ENCODE measurements around the gene ASB5.

Gene ASB5

GRCh38 chr4:176189891-176190795 lies 78.9 kb downstream of the ASB5 start:
- no peak for DNase-seq

GRCh38 chr4:176188654-176189053 lies 80.4 kb downstream of the ASB5 start:
- Mint-ChIP-seq H3K27ac (no peak overlapping the region), H3K4me3 (no peak overlapping the region)

More at GRCh38 chr4:176189891-176190795, 78.9 kb downstream of the ASB5 start:
- H3K4me3 Mint-ChIP-seq = no peak overlapping the region
- no peaks in the 10 kb centered on the region for H3K36me3 Mint-ChIP-seq
- peaks cover 10% of the 10 kb centered on the region for H3K27me3 Mint-ChIP-seq
- CTCF ChIA-PET = no interaction called here
- H3K27ac Mint-ChIP-seq = no peak overlapping the region
- peaks cover 11% of the 10 kb centered on the region for H3K4me1 Mint-ChIP-seq
- H3K9me3 Mint-ChIP-seq = no peaks in the 10 kb centered on the region

DNA sequence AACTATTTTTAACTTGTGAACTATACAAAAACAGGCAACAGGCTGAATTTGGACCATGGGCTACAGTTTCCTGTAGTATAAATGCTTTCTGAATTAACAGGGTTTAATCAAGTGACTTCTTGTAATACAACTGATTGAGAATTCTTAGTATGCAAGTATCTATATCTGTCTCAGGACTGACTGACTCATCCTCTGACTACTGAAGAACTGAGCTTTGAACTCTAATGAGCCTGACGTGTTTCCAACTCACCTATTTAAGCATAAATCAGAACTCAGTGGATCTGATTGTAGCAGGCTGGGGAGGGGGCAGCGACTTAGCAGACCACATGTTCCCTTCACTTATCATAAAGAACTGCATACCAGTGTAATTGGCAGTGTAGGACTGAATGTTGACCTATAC lies 81.4 kb downstream of the ASB5 start:
- Mint-ChIP-seq H3K27me3 (peaks cover 3% of the 10 kb centered on the region), H3K4me3 (no peak overlapping the region), H3K4me1 (no peaks in the 10 kb centered on the region), H3K9me3 (no peaks in the 10 kb centered on the region), H3K36me3 (no peaks in the 10 kb centered on the region), H3K27ac (no peak overlapping the region)
- CTCF ChIA-PET = no interaction called here
- DNase-seq = no peak

More at GRCh38 chr4:176188654-176189053, 80.4 kb downstream of the ASB5 start:
- DNase-seq = no peak
- Mint-ChIP-seq H3K4me1 (peaks cover 1% of the 10 kb centered on the region), H3K36me3 (no peaks in the 10 kb centered on the region), H3K9me3 (no peaks in the 10 kb centered on the region), H3K27me3 (peaks cover 3% of the 10 kb centered on the region)
- CTCF ChIA-PET = no interaction called here

GRCh38 chr4:176186671-176187395 lies 82.2 kb downstream of the ASB5 start:
- Mint-ChIP-seq H3K9me3 (no peaks in the 10 kb centered on the region), H3K27me3 (peaks cover 3% of the 10 kb centered on the region), H3K4me1 (no peaks in the 10 kb centered on the region), H3K4me3 (no peak overlapping the region), H3K27ac (no peak overlapping the region), H3K36me3 (no peaks in the 10 kb centered on the region)
- DNase-seq = no peak
- CTCF ChIA-PET = no interaction called here

GRCh38 chr4:176186067-176186466 lies 83.0 kb downstream of the ASB5 start:
- CTCF ChIA-PET = no interaction called here
- Mint-ChIP-seq H3K27ac (no peak overlapping the region), H3K4me1 (no peaks in the 10 kb centered on the region), H3K9me3 (no peaks in the 10 kb centered on the region), H3K27me3 (peaks cover 3% of the 10 kb centered on the region), H3K36me3 (no peaks in the 10 kb centered on the region), H3K4me3 (no peak overlapping the region)
- DNase-seq = no peak

GRCh38 chr4:176185051-176185450 lies 84.0 kb downstream of the ASB5 start:
- Mint-ChIP-seq H3K27ac (no peak overlapping the region), H3K4me3 (no peak overlapping the region), H3K9me3 (no peaks in the 10 kb centered on the region), H3K36me3 (no peaks in the 10 kb centered on the region), H3K4me1 (no peaks in the 10 kb centered on the region), H3K27me3 (peaks cover 3% of the 10 kb centered on the region)
- CTCF ChIA-PET = no interaction called here
- DNase-seq = no peak

Measured in activated naive CD4-positive, alpha-beta T cell treated with anti-CD3 and anti-CD28 coated beads, Interleukin-2, amount 10 ng/mL, durations not matched to agents 7 days and 5 days (primary cell).